NCI-H2227 treated with DMSO at 0.1 percent for 48 hours (cell line): ENCODE data around the gene CCR7.

Experiments used
- DNase-seq: peaks from one replicate; lab custom pipeline; 2025; lab: John Stamatoyannopoulos, UW

The CCR7 gene

GRCh38 chr17:40535924-40536294, 29.4 kb downstream of the CCR7 start:
- DNase-seq, result no peak

GRCh38 chr17:40535438-40535837, 29.8 kb downstream of the CCR7 start:
- no peak for DNase-seq

- no peak for DNase-seq
Measured at GRCh38 chr17:40534371-40535189, 30.7 kb downstream of the CCR7 start.

GRCh38 chr17:40533896-40534295, 31.4 kb downstream of the CCR7 start:
- no peak for DNase-seq

- DNase-seq, result no peak
Measured at GRCh38 chr17:40532520-40533253, 32.6 kb downstream of the CCR7 start.

DNA sequence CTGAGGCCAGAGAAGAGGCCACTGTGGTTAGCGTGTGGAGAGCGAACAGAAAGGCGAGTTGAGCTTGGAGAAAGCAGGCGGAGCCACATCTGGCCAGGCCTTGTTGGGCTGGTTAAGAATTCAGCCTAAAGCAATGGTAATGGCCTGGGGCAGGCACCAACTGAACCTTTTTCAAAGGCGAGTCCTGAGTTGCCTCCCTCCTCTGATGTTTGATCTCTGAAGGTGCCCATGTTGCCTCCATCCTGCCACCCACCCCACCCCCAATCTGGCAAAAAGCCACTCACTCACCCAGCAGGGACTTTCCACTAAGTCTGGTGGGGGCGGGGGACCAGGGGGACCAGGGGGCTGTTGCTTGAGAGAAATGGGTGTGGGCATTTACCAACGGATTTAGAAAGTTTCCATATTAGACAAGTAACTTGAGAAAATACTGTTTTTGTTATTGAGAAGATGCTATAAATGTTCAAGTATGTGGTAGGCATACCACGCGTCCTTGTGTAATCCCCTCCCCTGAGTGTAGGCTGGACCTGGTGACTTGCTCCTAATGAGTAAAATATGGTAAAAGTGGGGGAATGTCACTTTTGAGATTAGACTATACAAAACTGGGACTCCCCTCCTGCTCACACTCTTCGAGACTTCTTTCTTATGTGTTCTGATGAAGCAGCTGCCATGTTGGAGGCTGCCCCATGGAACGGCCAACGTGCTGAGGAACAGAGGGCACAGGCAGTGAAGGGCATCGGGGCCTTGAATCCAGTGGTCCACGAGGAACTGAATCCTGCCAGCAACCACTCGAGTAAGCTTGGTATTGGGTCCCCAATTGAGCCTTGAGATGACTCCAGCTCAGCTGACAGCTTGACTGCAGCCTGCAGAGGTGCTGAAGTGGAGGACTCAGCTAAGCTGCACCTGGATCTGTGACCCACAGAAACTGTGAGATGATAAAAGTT, 34.0 kb downstream of the CCR7 start:
- no peak for DNase-seq

DNA sequence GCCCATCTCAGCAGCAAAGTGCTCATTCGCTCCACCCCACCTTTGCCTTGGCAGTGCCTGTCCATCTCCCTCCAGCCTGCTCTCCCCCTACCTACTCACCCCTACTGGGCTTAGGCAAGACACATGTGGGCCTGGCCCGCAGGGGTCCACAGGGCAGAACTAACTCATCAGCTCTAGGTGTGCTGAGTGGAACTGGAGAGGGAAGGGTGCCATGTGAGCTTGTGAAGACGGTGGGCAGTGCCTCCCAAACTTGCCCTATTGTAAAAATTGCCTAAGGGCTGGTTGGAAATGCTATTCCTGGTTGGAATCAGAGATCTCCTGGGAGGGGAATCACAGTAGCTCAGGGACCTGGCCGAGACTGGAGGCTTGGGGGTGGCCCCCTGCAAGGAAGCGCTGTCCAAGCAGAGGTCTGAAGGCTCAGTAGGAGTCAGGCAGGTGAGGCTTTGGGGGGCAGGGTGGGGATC, 34.7 kb downstream of the CCR7 start:
- no peak for DNase-seq

DNA sequence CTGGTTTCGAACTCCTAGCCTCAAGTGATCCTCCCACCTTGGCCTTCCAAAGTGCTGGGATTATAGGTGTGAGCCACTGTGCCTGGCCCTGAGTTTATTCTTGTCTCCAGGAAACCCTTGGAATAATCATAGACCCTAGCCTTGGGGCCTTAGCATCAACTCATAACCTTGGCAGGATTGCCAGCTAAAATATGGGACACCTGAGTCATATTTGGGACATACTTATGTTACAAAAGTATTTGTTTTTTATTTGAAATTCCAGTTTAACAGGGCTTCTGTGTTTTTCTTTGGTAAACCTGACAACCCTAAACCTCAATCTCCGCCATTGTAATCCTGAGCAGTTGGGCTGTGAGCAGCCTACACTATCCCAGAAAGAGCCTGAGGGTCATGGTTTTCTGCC, 35.3 kb downstream of the CCR7 start:
- no peak for DNase-seq

GRCh38 chr17:40528692-40529417, 36.4 kb downstream of the CCR7 start:
- no peak for DNase-seq

DNA sequence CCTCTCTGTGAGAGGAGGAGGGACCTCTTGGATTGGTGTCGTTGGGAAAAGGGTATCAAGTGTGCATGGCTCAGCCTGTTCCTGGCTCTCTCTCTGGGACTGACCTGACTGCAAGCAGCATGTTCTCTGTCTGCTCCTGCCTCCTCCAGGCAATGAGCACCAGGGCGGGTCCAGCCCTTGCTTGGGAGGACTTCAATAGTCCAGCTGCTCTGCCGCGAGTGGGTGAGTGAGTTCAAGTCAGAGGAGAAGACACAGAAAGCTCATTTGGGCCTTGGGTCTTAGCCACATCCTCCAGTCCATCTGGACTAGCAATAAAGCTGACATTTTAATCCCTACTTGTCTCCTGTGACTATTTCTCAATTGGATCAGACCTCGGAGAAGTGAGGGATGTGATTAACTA, 38.6 kb downstream of the CCR7 start:
- DNase-seq, result no peak

- DNase-seq, result no peak
Measured at GRCh38 chr17:40525294-40525693, 40.0 kb downstream of the CCR7 start.

DNA sequence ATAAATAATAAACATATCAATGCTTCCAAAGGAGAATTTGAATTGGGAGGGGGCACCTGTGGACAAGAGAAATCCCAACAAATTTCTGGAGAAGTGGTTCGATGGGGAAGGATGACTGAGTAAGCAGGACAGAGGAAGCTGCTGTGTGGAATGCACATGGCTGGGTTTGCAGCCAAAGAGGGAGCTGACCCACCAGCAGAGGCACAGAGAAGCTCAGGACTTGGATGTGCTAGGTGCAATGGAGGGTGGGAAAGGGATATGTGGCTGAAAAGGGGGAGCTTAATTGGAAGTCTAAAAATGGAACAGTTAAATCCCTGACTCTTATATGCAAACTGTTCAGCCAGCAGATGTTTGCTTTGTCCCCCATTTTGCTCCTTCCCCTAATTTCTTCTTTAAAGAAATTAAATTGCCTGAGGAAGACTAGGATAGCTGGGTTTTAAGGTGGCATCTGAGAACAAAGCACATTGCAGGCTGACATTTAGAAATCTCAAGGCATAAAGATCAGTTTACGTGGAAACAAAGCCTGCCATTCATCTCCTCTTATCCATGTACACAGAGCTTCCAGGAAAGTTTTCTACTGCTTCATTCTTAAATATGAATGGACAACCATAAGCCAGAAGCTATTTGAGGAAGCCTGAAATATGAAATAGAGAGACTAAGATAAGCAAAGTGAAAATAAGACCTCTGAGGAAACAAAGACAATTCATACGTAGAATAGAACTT, 40.9 kb downstream of the CCR7 start:
- DNase-seq, result no peak

GRCh38 chr17:40522961-40523310, 42.3 kb downstream of the CCR7 start:
- no peak for DNase-seq

DNA sequence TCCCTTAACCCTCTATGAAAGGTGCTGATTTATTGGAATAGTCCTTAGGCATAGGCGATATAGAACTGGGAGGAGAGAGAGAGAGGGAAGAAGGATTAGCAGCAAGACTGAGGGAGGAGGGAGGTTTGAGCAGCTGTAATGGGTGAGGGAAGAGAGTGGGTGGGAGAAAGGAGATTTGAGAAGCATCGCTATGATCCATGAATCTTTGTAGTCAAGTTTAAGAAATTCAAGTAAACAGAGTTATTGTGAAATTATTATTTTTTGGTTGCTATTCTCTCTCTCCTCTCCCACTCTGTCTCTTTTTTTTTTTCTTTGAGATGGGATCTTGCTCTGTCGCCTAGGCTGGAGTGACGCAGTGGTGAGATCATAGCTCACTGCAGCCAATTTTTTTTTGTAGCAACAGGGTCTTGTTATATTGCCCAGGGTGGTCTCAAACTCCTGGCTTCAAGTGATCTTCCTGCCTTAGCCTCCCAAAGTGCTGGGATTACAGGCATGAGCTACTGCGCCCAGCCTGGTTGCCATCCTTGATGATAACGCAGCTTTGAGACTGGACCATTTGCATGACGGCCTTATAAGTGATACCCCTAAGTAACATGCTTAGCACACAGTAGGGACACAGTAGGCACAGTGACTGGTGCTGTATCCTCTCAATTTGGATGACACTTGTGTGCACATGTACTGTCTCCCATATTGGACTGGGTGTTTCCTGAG, 42.9 kb downstream of the CCR7 start:
- DNase-seq, result no peak

GRCh38 chr17:40520991-40521453, 44.2 kb downstream of the CCR7 start:
- DNase-seq, result no peak

GRCh38 chr17:40519089-40519775, 46.0 kb downstream of the CCR7 start:
- no peak for DNase-seq

DNA sequence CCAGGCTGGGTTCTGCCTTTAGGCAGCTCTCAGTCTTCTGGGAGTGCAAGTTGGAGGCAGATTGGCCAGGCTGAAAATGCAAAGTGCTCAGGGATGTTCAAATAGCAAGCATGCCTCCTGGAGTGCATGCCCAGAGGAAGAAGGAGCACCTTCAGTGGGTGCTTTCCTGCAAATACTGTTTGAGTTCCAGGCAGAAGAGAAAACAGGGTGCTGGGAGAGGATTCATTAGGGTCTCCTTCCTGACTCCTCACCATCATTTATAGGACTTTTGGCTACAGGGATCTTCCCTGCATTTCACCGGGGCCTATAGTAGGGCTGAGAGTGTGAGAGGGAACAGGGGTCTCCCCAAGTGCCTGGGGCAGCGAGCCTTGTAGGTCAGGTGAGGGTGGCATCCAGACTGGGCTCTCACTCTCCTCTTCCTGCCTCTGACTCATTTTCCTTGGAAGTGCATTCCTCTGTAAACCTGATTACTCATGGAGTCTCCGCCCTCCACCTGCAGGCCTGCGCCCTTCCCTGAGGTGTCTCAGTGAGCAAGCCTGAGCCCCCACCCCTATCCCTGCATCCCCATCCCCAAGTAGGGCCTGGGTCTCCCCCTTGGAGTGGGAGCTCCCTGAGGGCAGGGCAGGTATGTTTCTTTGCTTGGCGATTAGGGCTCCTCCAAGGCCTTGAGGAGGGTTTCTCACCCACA, 46.7 kb downstream of the CCR7 start:
- no peak for DNase-seq

DNA sequence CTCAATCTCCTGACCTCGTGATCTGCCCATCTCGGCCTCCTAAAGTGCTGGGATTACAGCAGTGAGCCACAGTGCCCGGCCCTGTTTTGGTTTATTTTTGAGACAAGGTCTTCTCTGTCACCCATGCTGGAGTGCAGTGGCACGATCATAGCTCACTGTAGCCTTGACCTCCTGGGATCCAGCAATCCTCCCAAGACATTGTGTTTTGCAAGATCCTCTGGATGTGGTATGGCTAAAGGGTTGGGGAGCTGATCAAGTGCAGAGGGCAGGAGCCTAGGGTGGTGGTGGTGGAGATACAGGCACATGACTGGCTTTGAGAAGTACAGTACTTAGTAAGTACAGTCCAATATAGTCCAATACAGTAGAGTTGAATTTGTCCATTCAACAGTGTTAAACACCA, 47.3 kb downstream of the CCR7 start:
- DNase-seq, result no peak

DNA sequence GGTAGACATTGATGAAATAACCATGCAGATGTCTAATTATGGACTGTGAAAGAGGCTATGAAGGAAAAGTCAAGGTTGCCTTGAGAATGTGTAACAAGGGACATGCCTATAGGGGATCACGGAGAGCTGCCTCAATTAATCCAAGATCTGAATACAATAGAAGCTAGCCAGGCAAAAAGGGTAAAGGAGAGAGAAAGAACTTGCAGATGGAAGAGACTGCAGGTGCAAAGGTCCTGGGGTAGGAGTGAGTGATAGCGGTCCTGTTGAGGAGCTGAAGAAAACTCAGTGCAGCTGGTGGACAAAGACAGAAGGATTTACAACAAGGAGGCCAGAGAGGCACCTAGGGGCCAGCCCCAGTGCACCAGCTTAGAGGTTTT, 48.0 kb downstream of the CCR7 start:
- no peak for DNase-seq
